BLaER1 (cell line): ENCODE measurements around the gene TOGARAM2.
"Not testable (repeated sequence)": the region's sequence is repeated elsewhere in the genome, so short reads cannot be mapped to it uniquely, and the experiment has no call there.

Experiments
- H3K27ac ChIP-seq: shearing (Covaris generic); formaldehyde crosslinking; 2 replicates; pipeline ENCODE4 v1.8.1; 2022
- H3K27me3 ChIP-seq: shearing (Covaris generic); formaldehyde crosslinking; 2 replicates; pipeline ENCODE4 v1.8.1; 2022
- H3K36me3 ChIP-seq: shearing (Covaris generic); formaldehyde crosslinking; 2 replicates; pipeline ENCODE4 v1.8.1; 2022
- H3K4me1 ChIP-seq: shearing (Covaris generic); formaldehyde crosslinking; 2 replicates; pipeline ENCODE4 v1.8.1; 2022
- H3K4me2 ChIP-seq: shearing (Covaris generic); formaldehyde crosslinking; 2 replicates; pipeline ENCODE4 v1.8.1; 2022
- H3K4me3 ChIP-seq: shearing (Covaris generic); formaldehyde crosslinking; 2 replicates; pipeline ENCODE4 v1.8.1; 2022
- H3K9ac ChIP-seq: shearing (Covaris generic); formaldehyde crosslinking; 2 replicates; pipeline ENCODE4 v1.8.1; 2022
- H3K9me3 ChIP-seq: shearing (Covaris generic); formaldehyde crosslinking; 2 replicates; pipeline ENCODE4 v1.8.1; 2022
- H4K20me1 ChIP-seq: shearing (Covaris generic); formaldehyde crosslinking; 2 replicates; pipeline ENCODE4 v1.8.1; 2022
- Cebpa-rat ChIP-seq: shearing (Covaris generic); IDR thresholded peaks from 2 replicates; pipeline ENCODE4 v1.8.1; 2022

Gene TOGARAM2

GRCh38 chr2:28975671-28976070 is 5.4 kb upstream of the TOGARAM2 start:
- no peak overlapping the region for H3K9ac ChIP-seq
- H3K36me3 ChIP-seq: no peaks in the 10 kb centered on the region
- no peaks in the 10 kb centered on the region for H4K20me1 ChIP-seq
- no peak overlapping the region for H3K27ac ChIP-seq
- H3K9me3 ChIP-seq: 0 out of 2 replicates have a peak, but pooled peaks cover 6% of the 10 kb centered on the region
- no peak overlapping the region for H3K4me2 ChIP-seq
- H3K4me1 ChIP-seq: peaks cover 11% of the 10 kb centered on the region
- no peak for TF ChIP-seq Cebpa-rat
- H3K27me3 ChIP-seq: no peaks in the 10 kb centered on the region
- H3K4me3 ChIP-seq: no peak overlapping the region

- no peaks in the 10 kb centered on the region for H4K20me1 ChIP-seq
- H3K4me2 ChIP-seq: no peak overlapping the region
- H3K27me3 ChIP-seq: no peaks in the 10 kb centered on the region
- no peak overlapping the region for H3K4me3 ChIP-seq
- H3K4me1 ChIP-seq: peaks cover 13% of the 10 kb centered on the region
- H3K27ac ChIP-seq: no peak overlapping the region
- no peak overlapping the region for H3K9ac ChIP-seq
- H3K9me3 ChIP-seq: 0 out of 2 replicates have a peak, but pooled peaks cover 6% of the 10 kb centered on the region
- H3K36me3 ChIP-seq: no peaks in the 10 kb centered on the region
- TF ChIP-seq Cebpa-rat: no peak
Measured at GRCh38 chr2:28976584-28976983, 4.5 kb upstream of the TOGARAM2 start.

- Histone ChIP-seq H3K4me3 (no peak overlapping the region), H3K27ac (no peak overlapping the region), H3K9ac (no peak overlapping the region), H4K20me1 (no peaks in the 10 kb centered on the region), H3K4me1 (peaks cover 18% of the 10 kb centered on the region), H3K36me3 (no peaks in the 10 kb centered on the region), H3K4me2 (no peak overlapping the region), H3K9me3 (0 out of 2 replicates have a peak, but pooled peaks cover 6% of the 10 kb centered on the region), H3K27me3 (no peaks in the 10 kb centered on the region)
- TF ChIP-seq Cebpa-rat: no peak
Measured at GRCh38 chr2:28977176-28977875, 3.8 kb upstream of the TOGARAM2 start.

DNA sequence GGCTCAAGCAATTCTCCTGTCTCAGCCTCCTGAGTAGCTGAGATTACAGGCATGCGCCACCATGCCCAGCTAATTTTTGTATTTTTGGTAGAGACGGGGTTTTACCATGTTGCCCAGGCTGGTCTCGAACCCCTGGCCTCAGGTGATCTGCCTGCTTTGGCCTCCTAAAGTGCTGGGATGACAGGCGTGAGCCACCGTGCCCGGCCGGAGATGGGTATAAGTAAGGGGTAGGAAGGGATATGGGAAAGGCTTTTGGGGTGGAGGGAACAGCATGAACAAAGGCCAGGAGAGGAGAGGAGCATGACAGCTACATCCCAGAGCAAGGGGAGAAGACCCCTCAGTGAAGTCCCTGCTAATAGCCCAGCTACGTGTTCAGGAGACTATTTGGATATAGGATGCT is 3.1 kb upstream of the TOGARAM2 start:
- H3K4me3 ChIP-seq, H3K9me3 ChIP-seq, H3K4me2 ChIP-seq, H3K9ac ChIP-seq, H4K20me1 ChIP-seq, H3K27me3 ChIP-seq, H3K36me3 ChIP-seq, H3K27ac ChIP-seq: not testable (repeated sequence)
- peaks cover 15% of the 10 kb centered on the region for H3K4me1 ChIP-seq

DNA sequence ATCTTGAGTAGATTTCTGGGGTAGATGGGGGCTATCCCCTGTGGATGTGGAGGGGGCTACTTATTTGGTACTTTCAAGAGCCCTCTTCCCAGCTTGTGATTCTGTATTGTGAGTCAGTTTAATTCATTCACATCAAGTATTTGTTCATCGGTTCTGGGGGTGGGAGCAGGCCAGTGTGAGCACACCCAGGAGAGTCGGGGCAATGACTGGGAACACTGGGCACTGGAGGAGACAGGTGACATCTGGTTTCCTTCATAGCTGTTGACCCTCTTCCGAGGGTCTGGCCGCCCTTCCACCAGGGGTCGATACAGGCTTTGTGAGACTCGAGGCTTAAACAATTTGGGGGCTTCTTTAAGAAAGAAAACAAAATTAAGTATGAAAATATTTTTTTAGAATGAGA is 2.5 kb upstream of the TOGARAM2 start:
- no peak for TF ChIP-seq Cebpa-rat
- H3K4me1 ChIP-seq: peaks cover 14% of the 10 kb centered on the region
- H4K20me1 ChIP-seq: no peaks in the 10 kb centered on the region
- H3K9me3 ChIP-seq: 0 out of 2 replicates have a peak, but pooled peaks cover 6% of the 10 kb centered on the region
- no peak overlapping the region for H3K4me3 ChIP-seq
- H3K36me3 ChIP-seq: no peaks in the 10 kb centered on the region
- no peak overlapping the region for H3K4me2 ChIP-seq
- H3K9ac ChIP-seq: no peak overlapping the region
- H3K27ac ChIP-seq: no peak overlapping the region
- no peaks in the 10 kb centered on the region for H3K27me3 ChIP-seq

GRCh38 chr2:28979041-28979440 is 2.1 kb upstream of the TOGARAM2 start:
- H4K20me1 ChIP-seq: no peaks in the 10 kb centered on the region
- no peak overlapping the region for H3K27ac ChIP-seq
- H3K9ac ChIP-seq: no peak overlapping the region
- H3K4me3 ChIP-seq: no peak overlapping the region
- H3K36me3 ChIP-seq: no peaks in the 10 kb centered on the region
- H3K9me3 ChIP-seq: 0 out of 2 replicates have a peak, but pooled peaks cover 5% of the 10 kb centered on the region
- H3K4me2 ChIP-seq: no peak overlapping the region
- peaks cover 14% of the 10 kb centered on the region for H3K4me1 ChIP-seq
- no peak for TF ChIP-seq Cebpa-rat
- H3K27me3 ChIP-seq: no peaks in the 10 kb centered on the region

DNA sequence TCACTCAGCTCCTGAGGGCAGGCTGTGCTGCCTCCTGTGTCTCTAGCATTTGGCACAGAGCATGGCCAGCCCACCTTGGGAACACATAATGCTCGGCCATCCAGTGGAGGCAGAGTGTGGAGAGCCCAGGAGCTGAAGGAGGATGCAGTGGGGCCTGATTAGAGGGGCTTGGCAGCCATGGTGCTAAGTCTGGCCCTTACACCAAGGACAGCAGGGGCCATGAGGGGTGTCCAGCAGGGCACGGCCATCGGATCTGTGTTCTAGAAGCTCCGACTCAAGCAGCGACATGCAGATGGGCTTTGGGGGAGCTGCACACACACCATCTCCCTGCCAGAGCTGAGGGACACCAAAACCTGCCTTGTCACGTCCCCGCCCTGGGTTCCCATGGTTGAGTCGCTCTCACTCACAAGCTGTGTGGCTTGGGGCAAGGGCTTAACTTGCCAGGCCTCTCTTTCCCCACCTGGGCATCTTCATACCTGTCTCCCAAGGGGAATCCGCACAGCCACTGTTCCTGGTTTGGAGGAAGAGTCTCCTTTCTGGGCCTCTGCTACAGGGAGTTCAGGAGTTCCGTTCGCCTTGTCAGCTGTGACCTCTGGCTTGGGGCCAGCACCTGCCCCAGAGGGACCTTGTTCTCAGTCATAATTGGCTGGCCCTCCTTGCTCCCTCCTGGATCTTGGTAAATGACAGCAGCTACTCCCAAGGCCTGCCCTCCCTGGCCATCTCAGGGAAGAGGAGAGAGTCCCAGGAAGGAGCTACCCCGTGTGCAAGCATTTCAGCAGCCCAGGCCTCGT is 1.3 kb upstream of the TOGARAM2 start:
- H4K20me1 ChIP-seq: no peaks in the 10 kb centered on the region
- H3K36me3 ChIP-seq: no peaks in the 10 kb centered on the region
- TF ChIP-seq Cebpa-rat: no peak
- no peak overlapping the region for H3K9ac ChIP-seq
- H3K27ac ChIP-seq: no peak overlapping the region
- no peaks in the 10 kb centered on the region for H3K9me3 ChIP-seq
- peaks cover 14% of the 10 kb centered on the region for H3K4me1 ChIP-seq
- no peak overlapping the region for H3K4me2 ChIP-seq
- no peak overlapping the region for H3K4me3 ChIP-seq
- H3K27me3 ChIP-seq: no peaks in the 10 kb centered on the region

DNA sequence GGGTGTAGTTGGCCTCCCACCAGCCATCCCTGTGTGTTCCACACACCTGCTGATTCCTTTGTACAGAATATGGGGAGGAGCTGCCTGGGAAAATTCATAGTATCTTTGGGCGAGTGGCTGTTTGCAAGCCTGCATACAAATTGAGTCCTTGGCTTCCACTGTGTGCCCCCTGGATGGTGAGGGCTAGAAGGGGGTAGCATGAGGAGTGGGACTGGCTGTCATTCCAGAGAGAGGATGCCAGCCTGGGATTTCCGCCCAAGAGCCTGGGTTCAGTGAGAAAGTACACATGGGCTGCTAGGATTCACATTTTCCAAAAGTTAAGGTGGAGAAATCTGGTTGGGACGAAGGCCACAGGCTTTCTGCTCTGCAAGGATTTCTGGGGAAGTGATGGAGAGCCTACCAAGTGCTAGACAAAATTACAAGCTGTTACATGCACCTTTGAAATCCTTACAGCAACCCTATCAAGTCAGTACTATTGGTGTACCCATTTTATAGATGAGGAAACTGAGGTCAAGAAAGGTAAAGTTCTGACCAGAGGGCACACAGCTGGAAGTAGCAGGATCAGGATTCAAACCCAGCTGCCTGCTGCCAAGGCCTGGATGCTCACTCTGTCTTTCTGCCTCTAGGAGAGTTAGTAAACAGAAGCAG is 606 bp upstream of the TOGARAM2 start:
- Histone ChIP-seq H4K20me1 (no peaks in the 10 kb centered on the region), H3K9ac (no peak overlapping the region), H3K4me2 (no peak overlapping the region)

DNA sequence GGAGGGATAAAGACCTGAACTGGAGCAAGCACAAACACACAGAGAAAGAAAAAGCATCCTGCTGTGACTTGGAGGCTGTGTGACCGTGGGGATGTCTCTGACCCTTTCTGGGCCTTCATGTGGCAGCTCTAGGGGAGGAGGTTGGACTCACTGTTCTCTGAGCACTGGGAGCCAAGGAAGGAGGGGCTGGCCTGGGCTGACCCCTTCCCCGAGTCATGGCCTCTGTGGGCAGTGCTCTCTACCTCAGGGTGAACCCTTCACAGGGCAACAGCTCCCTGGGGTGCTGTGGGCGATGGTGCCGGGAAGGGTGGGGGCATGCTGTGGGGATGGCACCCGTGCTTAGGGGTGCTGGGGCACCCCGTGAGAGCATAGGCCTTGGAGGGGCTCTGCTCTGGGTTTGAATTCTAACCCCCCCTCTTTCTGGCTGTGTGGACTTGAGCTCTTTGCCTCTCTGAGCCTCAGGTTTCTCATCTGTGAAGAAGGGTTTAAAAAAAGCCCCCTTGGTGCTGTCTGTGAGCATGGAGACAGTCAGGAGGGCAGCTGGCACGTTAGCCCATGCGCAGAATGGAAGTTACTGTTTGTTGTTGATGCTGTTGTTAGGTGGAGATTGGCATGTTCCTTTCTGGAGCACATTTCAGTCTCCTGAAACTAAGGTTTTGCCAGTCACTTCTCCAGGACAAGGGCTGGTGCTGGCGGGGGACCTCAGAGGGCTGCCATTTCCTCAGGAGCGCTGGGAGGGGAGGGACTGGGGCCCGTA is 700 bp downstream of the TOGARAM2 start:
- H3K4me1 ChIP-seq: peaks cover 19% of the 10 kb centered on the region
- no peaks in the 10 kb centered on the region for H4K20me1 ChIP-seq
- H3K4me2 ChIP-seq: 0 out of 2 replicates have a peak overlapping the region, but pooled peaks have one; percentile 7
- TF ChIP-seq Cebpa-rat: no peak
- no peaks in the 10 kb centered on the region for H3K9me3 ChIP-seq
- H3K4me3 ChIP-seq: no peak overlapping the region
- no peaks in the 10 kb centered on the region for H3K36me3 ChIP-seq
- no peak overlapping the region for H3K9ac ChIP-seq
- no peaks in the 10 kb centered on the region for H3K27me3 ChIP-seq
- no peak overlapping the region for H3K27ac ChIP-seq

More for the DNA sequence above, 606 bp upstream of the TOGARAM2 start:
- Histone ChIP-seq H3K9me3 (no peaks in the 10 kb centered on the region), H3K36me3 (no peaks in the 10 kb centered on the region), H3K27me3 (no peaks in the 10 kb centered on the region), H3K27ac (no peak overlapping the region), H3K4me3 (no peak overlapping the region), H3K4me1 (peaks cover 14% of the 10 kb centered on the region)
- no peak for TF ChIP-seq Cebpa-rat
